GM19035 (cell line): Measurements from ENCODE around the gene PLA2R1.

Experiments used
- ATAC-seq: cut with Tn5 transposase; IDR thresholded peaks from one replicate; pipeline ENCODE4 v1.9.1; 2021; ENCODE audit not compliant: unreplicated experiment

PLA2R1 gene

DNA sequence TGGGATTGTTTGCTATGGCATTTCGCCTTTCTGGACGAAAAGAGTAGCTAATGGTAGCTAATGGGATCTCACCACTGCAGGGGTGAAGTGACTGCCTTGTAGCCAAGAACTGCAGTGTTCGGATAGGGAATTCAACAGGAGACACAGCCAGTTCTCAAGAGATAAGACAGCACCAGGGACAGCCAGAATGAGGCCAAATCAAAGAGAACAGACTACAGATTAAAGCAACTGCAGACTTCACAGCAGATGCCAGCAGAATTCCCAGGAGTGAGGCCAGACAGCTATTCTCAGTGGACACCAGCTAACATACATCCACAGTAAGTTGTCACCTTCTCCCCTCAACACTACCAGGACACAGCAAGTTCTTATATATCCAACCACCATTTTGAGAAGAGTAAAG is 124.0 kb downstream of the PLA2R1 start:
- ATAC-seq = no peak

GRCh38 chr2:159936471-159936870 is 125.9 kb downstream of the PLA2R1 start:
- ATAC-seq = no peak

DNA sequence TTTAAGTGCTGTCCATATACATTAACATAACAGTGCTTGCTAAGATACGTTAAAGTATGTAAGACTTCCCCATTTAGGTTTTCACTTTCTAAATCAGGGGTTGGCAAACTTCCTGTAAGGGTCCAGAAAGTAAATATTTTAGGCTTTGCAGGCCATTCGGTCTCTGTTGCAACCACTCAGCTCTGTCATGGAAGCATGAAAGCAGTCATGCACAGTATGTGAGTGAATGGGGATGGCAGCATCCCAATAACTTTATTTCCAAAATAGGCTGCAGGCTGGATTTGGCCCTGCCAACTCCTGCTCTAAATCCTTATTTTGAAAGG is 128.7 kb downstream of the PLA2R1 start:
- ATAC-seq = peak; percentile 94

DNA sequence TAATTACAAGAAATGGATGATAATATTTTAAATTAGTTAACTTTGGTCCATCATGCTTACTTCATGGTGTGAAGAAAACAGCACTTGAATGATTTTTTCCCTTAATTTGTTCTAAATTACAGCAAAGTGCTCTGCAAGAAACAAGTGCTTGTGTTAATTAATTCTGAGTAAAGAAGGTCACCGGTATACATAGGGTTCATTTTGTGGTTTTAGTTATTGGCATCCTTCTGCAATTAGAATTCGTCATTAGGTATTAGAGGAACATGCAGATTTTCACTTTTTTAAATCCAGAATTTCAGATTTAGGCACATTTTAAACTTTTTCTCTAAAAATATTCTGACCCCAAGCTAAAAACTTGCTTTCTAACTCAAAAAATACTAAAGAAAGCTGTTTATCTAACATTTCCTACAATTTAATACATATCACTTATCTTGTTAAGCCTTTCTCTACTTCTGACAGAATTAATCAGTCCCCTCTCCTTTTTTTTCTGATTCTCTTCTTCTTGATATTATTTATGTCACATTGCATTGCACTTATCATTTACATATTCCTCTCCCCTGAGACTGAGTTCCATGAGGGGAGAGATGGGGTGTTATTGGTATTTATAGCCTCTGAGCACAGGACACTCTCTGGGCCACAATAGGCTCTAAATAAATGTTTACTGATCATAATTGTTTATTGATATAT is 129.2 kb downstream of the PLA2R1 start:
- ATAC-seq = peak; percentile 47

- no peak for ATAC-seq
Measured at GRCh38 chr2:159926695-159927094, 135.7 kb downstream of the PLA2R1 start.

DNA sequence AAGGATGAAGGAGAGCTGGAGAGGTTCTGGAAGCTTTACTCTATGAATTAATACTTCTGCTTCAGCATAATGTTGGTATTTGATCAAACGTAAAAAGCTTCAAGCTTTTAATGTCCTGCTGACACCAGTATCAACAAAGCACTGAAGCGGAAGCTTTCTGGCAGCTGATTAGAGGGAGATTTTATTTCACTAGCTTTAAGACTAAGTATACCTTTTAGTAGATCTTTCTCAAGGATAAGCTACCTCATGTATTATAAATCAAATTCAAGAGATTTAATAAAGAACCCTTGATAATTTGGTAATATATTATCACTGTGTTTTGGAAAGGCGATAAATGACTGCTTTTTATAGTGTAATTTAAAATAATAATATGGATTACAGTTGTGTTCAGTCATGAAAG is 136.4 kb downstream of the PLA2R1 start:
- ATAC-seq = no peak

GRCh38 chr2:159922563-159922962 is 139.9 kb downstream of the PLA2R1 start:
- ATAC-seq = peak; percentile 73

- peak; percentile 87 for ATAC-seq
Measured at GRCh38 chr2:159921752-159922404, 140.5 kb downstream of the PLA2R1 start.

DNA sequence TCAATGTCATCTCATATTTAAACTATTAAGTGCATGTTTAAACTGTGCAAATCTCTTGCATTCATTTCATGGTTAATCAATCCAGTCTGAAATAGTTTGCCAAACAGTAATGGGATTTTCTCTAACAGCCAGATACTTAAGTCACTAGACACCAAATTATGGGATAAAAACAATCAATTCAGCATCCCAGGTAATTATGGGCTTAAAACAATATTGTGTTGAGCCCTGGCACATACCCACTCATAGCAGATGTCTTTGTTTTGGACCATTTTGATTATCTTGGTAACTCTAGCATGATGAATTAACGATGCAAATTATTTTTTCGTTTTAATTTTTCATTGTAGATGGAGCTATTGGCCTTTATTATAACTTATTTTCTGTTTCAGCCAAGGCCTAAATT is 145.9 kb downstream of the PLA2R1 start:
- ATAC-seq = no peak

GRCh38 chr2:159913900-159914299 is 148.5 kb downstream of the PLA2R1 start:
- no peak for ATAC-seq

GRCh38 chr2:159912580-159912979 is 149.8 kb downstream of the PLA2R1 start:
- ATAC-seq = no peak

DNA sequence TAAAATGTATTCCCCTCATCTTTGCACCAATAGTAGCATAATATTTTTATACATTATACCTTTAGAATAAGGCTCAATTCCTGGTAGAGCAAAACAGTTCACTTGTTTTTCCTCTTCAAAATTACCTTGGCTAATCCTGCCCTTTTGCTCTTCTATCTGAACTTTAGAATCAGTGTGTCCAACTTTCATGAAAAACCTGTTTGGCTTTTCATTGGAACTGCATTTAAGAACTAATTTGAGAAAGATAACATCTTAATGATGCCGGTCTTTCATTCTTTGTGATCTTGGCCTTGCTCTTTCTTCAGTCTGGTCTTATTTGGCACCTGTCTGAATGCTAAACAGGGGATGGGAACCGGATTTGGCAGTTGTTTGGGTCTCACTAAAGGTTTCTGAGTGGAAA is 151.5 kb downstream of the PLA2R1 start:
- no peak for ATAC-seq

- ATAC-seq = no peak
Measured at GRCh38 chr2:159908623-159909022, 153.8 kb downstream of the PLA2R1 start.

GRCh38 chr2:159907909-159908308 is 154.5 kb downstream of the PLA2R1 start:
- no peak for ATAC-seq

- no peak for ATAC-seq
Measured at GRCh38 chr2:159905926-159906714, 156.3 kb downstream of the PLA2R1 start.

GRCh38 chr2:159904959-159905305 is 157.5 kb downstream of the PLA2R1 start:
- ATAC-seq = peak; percentile 46

DNA sequence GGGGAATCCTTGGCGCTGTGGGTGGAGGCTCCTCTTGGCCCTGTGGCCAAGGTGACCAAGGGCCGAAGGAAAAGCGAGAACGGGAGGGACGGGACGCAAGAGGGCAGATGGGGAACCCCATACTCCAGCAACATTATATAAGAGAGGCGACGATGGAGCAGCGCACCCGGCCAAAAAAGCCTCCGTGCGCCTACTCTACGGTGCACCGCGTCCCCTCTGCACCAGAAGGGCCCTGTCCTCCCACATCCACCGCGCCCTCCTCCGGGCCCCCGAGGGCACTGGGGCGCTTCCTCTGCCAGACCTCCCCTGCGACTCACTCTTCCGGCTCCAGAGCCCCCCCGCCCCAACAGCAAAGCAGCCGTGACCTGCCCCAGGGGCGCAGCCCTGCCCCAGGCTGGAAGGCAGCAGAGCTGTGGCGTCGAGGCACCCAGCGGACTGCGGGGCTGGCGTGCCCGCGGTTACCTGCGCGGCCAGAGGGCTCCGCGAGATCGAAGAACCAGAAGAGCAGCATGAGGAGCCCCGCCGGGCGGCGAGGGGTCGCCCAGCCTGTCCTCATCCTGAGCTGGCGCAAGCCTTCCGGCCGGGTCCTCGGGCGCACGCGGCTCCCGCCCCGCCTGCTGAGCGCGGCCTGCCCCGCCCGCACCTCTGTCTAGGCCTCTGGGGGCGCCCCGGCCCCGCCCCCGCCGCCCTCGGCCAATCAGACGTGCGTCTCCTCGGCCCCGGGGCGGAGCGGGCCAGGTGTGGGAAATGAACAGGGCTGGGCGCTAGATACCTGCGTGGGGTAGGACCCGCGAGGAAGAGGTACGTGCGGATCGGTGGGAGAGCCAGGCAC is 158.1 kb downstream of the PLA2R1 start, which contains the start of gene LY75:
TSS of gene LY75 (minus strand) at position 630 of the 832 bp plus-strand sequence.
- ATAC-seq = peak; percentile 86

DNA sequence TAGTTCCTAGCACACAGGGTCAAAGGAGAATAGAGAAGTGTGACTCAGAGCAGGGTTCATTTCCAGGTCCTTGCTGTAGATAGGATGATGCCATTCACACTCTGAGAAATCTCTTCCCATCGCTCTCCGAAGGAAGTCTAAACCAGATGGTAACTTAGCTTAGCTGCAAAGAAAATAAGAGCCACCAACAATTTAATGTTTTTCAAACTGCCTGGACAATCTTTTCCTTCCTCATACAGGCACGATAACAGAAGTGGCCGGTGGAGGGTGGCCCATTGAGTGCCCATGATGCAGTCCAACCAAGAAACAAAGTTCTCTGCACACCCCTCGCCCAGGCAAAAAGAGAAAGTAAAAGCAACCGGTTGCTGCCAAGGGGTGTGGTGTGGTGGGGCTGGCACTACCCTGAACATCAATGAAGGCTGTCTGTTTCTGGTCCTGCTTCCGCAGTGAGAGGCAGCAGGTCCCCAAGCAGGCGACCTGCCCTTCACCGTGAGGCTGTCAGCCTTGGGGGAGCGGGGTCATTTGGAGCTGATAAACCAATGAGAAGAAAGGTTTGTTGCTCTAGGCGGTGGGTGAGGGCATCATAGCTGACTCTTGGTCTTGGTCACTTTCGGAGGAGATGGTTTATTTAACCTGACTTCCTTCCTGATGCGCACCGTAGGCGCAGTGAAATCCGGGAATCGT is 158.8 kb downstream of the PLA2R1 start:
- peak; percentile 30 for ATAC-seq

DNA sequence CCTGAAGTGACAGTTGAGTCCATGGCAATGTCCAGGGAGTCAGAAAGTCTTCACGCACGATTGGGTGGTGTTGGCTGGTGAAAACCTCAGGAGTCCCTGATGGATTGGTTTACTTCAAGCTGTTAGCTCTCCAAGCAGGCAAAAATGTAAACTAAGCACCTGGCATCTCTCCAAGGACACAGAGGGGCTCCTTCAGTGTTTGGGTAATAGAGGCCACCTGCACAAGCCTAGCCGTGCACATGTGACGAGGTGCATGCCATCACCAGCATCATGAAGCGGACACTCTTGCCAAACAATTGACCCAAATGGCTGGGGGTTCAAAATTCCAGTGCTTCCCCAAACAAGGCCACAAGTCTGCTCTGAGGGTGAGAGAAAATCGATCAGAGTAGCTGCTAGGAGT is 159.7 kb downstream of the PLA2R1 start:
- no peak for ATAC-seq

DNA sequence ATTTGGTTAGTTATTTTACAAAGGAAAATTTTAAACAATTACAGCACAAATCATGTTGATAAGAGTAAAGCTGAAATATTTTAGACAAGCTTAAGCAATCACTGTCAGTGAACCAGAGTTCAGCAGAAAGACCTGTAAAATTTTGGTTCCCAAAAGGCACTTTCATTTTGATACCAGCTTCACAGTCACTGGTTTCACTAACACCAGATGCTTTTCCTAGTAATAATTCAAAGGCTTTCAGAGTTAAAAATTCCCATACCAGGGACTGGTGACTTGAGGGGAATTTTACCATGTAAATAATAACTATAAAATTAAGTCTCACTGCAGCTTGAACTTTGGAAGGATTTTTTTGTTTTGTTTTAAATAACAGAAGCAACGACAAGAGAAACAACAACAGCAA is 162.1 kb downstream of the PLA2R1 start:
- no peak for ATAC-seq

DNA sequence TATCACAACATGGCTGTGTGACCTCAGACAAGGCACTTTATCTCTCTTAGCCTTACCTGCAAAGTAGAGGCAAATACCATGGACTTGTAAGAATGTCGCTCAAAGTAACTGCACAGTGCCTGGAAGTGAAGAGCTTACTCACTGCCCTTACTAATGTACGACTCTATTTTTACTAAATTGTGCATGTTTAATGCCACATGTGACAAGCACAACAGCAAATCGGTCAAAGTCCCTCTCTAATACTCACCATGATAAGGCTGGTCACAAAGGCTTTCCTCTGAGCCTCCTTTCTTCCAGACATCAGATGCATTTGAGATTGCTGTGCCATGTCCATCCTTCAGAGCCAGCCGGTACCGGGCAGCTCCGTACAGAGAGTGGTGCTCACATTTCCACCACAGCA is 164.0 kb downstream of the PLA2R1 start:
- no peak for ATAC-seq
